Heart left ventricle (tissue), 16 donors: ENCODE data around the gene CENPX. TPM values are rescaled to one million over a fixed set of nuclear protein-coding genes. Genes with fewer than 3 reads are reported as not detected.
A peak's percentile ranks its signal among the peaks of the same experiment; 100 is the strongest.

Experiments used
- ATAC-seq, 4 donors: fragments of 200-7000 bp; cut with Tn5 transposase; one replicate each; pipeline ENCODE4 v1.9.1; 2020 to 2022; ENCODE audit warnings: moderate library complexity in 4 of 4, mild to moderate bottlenecking in 3 of 4, moderate number of reproducible peaks in 1 of 4
- DNase-seq, 5 donors: peaks; one replicate each; pipeline ENCODE4 v3.0.0-alpha.2; 2020
- H3K27ac ChIP-seq, 12 donors: fragments of 200-600 bp; sonication (generic) in 4 of 12; one replicate each; pipeline versions ENCODE4 v1.5.0 to v1.8.0; 2016 to 2022; ENCODE audit warnings: mild to moderate bottlenecking in 2 of 12
- H3K27me3 ChIP-seq, 9 donors: fragments of 200-600 bp; sonication (generic) in 2 of 9; one replicate each; pipeline versions ENCODE4 v1.5.1 to v1.8.0; 2016 to 2022; ENCODE audit warnings: mild to moderate bottlenecking in 3 of 9
- H3K36me3 ChIP-seq, 9 donors: fragments of 200-600 bp; sonication (generic) in 2 of 9; one replicate each; pipeline versions ENCODE4 v1.5.0 to v1.8.0; 2018 to 2022; ENCODE audit warnings: mild to moderate bottlenecking in 2 of 9
- H3K4me1 ChIP-seq, 12 donors: fragments of 200-600 bp; sonication (generic) in 4 of 12; one replicate each; pipeline versions ENCODE4 v1.5.0 to v1.8.0; 2016 to 2022; ENCODE audit warnings: mild to moderate bottlenecking in 3 of 12
- H3K4me3 ChIP-seq, 12 donors: fragments of 200-600 bp; sonication (generic) in 4 of 12; one replicate each; pipeline versions ENCODE4 v1.5.0 to v1.8.0; 2017 to 2022; ENCODE audit warnings: mild to moderate bottlenecking in 9 of 12, moderate library complexity in 4 of 12
- H3K9me3 ChIP-seq, 12 donors: fragments of 200-600 bp; sonication (generic) in 4 of 12; one replicate each; pipeline versions ENCODE4 v1.5.0 to v1.8.0; 2016 to 2022; ENCODE audit warnings: mild to moderate bottlenecking in 1 of 12
- CTCF ChIP-seq, 12 donors: fragments of 200-600 bp; sonication (generic) in 4 of 12; IDR thresholded peaks; one replicate each; pipeline versions ENCODE4 v1.5.0 to v1.8.0; 2018 to 2022; ENCODE audit warnings: antibody characterized with exemption in 12 of 12, mild to moderate bottlenecking in 5 of 12
- POLR2A ChIP-seq, 2 donors: fragments of 450-650 bp; IDR thresholded peaks; one replicate each; pipeline ENCODE4 v1.6.1; 2017; ENCODE audit warnings: antibody characterized with exemption in 2 of 2, mild to moderate bottlenecking in 2 of 2, moderate library complexity in 2 of 2
- WGBS, 4 donors: extraction: QIAGEN DNeasy Blood & Tissue Kit in 2 of 4; methylation state at CpG; one replicate each; pipeline versions ENCODE4 v1.1.5 to v1.1.7; 2013 to 2018; 5-methylcytosine and 5-hydroxymethylcytosine counted together
- intact Hi-C, 10 donors: fragments of 100-400 bp; cut with DNase I; formaldehyde crosslinking; loops; one replicate each; pipeline versions ENCODE4 v1.11.1 to v1.14.2; 2022
- polyA plus RNA-seq, 2 donors: library from polyadenylated mRNA; stranded (reverse); fragments of 200-250 nt; gene quantifications; one replicate each; pipeline ENCODE4 v1.2.3, GENCODE V29; 2013
- total RNA-seq, 9 donors: library from RNA; depleted of rRNA in 2 of 9; stranded (reverse); fragments of >200 nt in 2 of 9; fragmentation: NEBNext Ultra II Directional in 3 of 9; extraction: Animal tissue kit (Norgen Biotek cat#: 25700) in 3 of 9; gene quantifications; one replicate each; pipeline versions ENCODE4 v1.1.0 to v1.2.4, GENCODE V29; 2016 to 2023
- donor health status: ischemic (EF 13 %, LVEDD 7.1; RV severe dilation, severe dysfunction).
- donor health status: healthy with polysubstance abuse.
- donor health status: DM: no; HTN: yes; CAD: no.
- donor health status: DM: no; HTN: no; CAD: no.
- donor health status: ischemic (EF 25% LVEDD 6.9; RV normal size, moderate dysfunction).
- donor health status: ischemic (EF 25% LVEDD 5.7; RV mildly dilated, moderate dysfunction).
- donor health status: healthy.
- donor health status: DM: yes; HTN: yes; CAD: no.
- donor health status: ischemic (EF 35%, LVEDD 5.7; RV mildly dilated, moderate dysfunction).
- donor health status: nonischemic (EF 11% LVEDD 7.7; RV severe dilation, severe dysfunction).
- donor health status: DM: yes; HTN: yes; CAD: no.
- donor health status: PGD.
- donor health status: ischemic (EF 29% LVEDD 5.4; RV normal size, mild dysfunction).
- donor health status: nonischemic (EF 23%, LVEDD 6.1; RV moderate dilation, normal function).

Gene CENPX
- total and polyA plus RNA-seq, 11 donors: 16.8 to 126 (median 29.2) TPM

DNA sequence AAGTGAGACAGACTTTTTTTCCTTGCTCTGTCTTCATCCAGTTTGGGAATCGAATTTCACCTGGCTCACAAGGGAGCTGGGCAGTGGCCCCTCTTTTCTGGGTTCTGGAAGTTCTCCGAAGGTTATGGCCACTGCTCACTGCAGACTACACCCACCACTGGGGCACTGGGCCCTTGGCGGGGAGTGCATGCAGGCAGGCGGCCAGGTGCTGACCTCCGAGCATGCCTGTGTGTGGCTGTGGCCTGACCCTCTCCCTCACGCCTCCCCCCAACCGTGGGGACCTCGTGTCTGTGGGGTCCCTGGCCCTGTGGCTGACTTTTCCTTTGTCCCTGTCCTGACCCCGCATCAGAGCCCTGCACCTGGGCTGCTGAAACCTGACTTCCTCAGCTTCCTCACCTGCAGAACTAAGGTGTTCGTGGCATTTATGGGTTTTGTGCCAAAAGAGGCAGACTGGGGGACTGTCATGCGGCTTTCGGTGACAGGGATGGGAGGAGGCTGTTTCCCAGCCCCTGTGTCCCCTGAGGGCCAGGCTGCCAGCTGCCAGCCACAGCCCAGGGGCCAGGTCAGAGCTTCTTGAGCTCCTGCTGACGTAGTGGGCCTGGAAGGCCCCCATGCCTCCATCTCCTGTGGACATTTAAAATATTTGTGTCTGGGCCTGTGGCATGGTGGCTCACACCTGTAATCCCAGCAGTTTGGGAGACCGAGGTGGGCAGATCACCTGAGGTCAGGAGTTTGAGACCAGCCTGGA, 23.8 kb downstream of the CENPX start:
- H3K27ac ChIP-seq: no peak overlapping the region
- intact Hi-C loops: no loop called here
- WGBS, 4 donors: 87 to 89% (median 88%) methylated on average over 11 to 14 of the region's 14 CpGs
- no peak for TF ChIP-seq POLR2A (IDR thresholded peaks at IDR 0.05)
- no peak for TF ChIP-seq CTCF (IDR thresholded peaks at IDR 0.05)
- ATAC-seq (no peak), DNase-seq (no peak)
- no peak overlapping the region for H3K4me3 ChIP-seq
- no peaks in the 10 kb centered on the region for H3K9me3 ChIP-seq
- H3K27me3 ChIP-seq: no peaks in the 10 kb centered on the region
- H3K4me1 ChIP-seq: peaks cover 0 to 17% (median 7%) of the 10 kb centered on the region in 12 donors
- H3K36me3 ChIP-seq: peaks cover 0 to 15% (median 6%) of the 10 kb centered on the region in 9 donors

DNA sequence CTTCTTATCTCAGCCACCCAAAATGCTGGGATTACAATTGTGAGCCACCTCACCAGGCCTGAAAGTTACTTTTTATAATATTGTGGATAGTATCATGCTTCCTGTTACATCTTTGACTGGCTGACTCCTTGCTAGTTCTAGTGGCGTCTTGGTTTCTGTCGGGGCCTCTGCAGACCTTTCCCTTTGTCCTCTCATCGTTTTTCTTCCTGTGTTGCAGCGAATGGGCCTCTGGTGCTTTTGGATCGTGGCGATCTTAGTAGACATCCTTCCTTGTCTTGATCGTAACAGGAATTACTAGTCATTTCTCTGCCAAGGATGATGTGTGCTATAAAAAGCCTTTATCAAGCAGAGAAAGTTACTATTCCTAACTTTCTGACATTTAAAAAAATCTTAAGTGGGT, 24.5 kb downstream of the CENPX start:
- H3K27me3 ChIP-seq: no peaks in the 10 kb centered on the region
- ATAC-seq (no peak), DNase-seq (no peak)
- intact Hi-C loops: no loop called here
- TF ChIP-seq POLR2A (IDR thresholded peaks at IDR 0.05): no peak
- TF ChIP-seq CTCF (IDR thresholded peaks at IDR 0.05): no peak
- no peak overlapping the region for H3K4me3 ChIP-seq
- H3K9me3 ChIP-seq: no peaks in the 10 kb centered on the region
- H3K27ac ChIP-seq: no peak overlapping the region
- H3K4me1 ChIP-seq: peaks cover 0 to 10% (median 2%) of the 10 kb centered on the region in 12 donors
- 67 to 80% (median 71%) methylated on average over 7 of the region's 7 CpGs for WGBS, 4 donors
- H3K36me3 ChIP-seq: peaks cover 0 to 15% (median 6%) of the 10 kb centered on the region in 9 donors

DNA sequence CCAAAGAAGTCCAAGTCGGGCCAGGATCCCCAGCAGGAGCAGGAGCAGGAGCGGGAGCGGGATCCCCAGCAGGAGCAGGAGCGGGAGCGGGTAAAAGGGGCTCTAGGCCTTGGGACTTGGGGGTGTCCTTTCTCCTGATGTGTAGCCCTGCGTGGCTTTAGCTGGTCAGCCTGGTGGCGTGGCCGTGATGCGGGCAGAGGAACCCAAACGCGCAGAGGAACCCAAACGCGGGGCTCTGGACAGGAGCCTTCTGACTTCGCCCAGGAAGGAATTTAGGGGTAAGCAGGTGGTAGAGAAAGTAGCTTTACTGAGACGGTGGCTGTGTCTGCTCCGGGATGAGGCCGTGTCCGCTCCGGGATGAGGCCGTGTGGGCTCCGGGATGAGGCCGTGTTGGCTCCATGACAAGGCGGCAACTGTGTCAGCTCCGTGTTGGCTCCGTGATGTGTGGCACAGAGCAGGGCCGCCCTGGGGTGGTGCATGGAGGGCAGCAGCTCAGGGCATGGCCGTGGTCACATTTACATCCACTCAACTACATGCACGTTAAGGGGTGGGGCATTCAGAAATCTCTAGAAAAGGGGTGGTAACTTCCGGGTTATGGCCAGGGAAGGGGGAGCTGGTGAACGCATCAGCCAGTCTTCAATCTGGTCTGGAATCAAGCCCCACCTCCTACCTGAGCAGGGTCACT, 25.8 kb downstream of the CENPX start:
- WGBS, 4 donors: 95 to 96% (median 95%) methylated on average over 29 to 30 of the region's 30 CpGs
- no peaks in the 10 kb centered on the region for H3K27me3 ChIP-seq
- H3K36me3 ChIP-seq: peaks cover 0 to 15% (median 6%) of the 10 kb centered on the region in 9 donors
- H3K4me3 ChIP-seq: no peak overlapping the region
- intact Hi-C loops: no loop called here
- H3K9me3 ChIP-seq: no peaks in the 10 kb centered on the region
- no peak overlapping the region for H3K27ac ChIP-seq
- TF ChIP-seq POLR2A (IDR thresholded peaks at IDR 0.05): no peak
- peaks cover 0 to 11% (median 7%) of the 10 kb centered on the region in 12 donors for H3K4me1 ChIP-seq
- DNase-seq (peak in 1 of 5 donors; percentile 61), ATAC-seq (no peak)

- peaks cover 0 to 17% (median 9%) of the 10 kb centered on the region in 12 donors for H3K4me1 ChIP-seq
- 90 to 93% (median 91%) methylated on average over 25 to 28 of the region's 28 CpGs for WGBS, 4 donors
Measured at GRCh38 chr17:81996232-81996756, 26.4 kb downstream of the CENPX start.

More at GRCh38 chr17:81996232-81996756, 26.4 kb downstream of the CENPX start:
- no peak for ATAC-seq
- DNase-seq: peak in 1 of 5 donors; percentile 60
- Histone ChIP-seq H3K4me3 (no peak overlapping the region), H3K36me3 (peaks cover 0 to 15% (median 6%) of the 10 kb centered on the region in 9 donors), H3K27me3 (no peaks in the 10 kb centered on the region), H3K9me3 (no peaks in the 10 kb centered on the region), H3K27ac (no peak overlapping the region)
- intact Hi-C loops: no loop called here
- TF ChIP-seq CTCF (IDR thresholded peaks at IDR 0.05) (no peak), POLR2A (IDR thresholded peaks at IDR 0.05) (no peak)
